Endothelial cell of umbilical vein (primary cell): ENCODE measurements around the gene CNTNAP2. TPM values are rescaled to one million over a fixed set of nuclear protein-coding genes. Genes with fewer than 3 reads are reported as not detected.

Experiments used
- BruUV-seq: library from RNA; stranded (reverse); fragments of 400-500 nt; replicated peaks from 2 replicates; lab custom pipeline; 2021; lab: Mats Ljungman, UMichigan
- CTCF ChIA-PET: fragments of 300-600, 350-600 bp; sonication (Branson Sonifier 250); formaldehyde crosslinking; loops from one replicate; lab custom pipeline; 2021; ENCODE audit warnings: antibody characterized with exemption, inconsistent platforms; lab: Charles Lee
- POLR2A ChIA-PET: fragments of 300-600, 350-600 bp; sonication (Branson Sonifier 250); formaldehyde crosslinking; loops from one replicate; lab custom pipeline; 2021; ENCODE audit warnings: antibody characterized with exemption, inconsistent platforms; lab: Charles Lee
- DNase-seq: peaks from one replicate; pipeline ENCODE4 v3.0.0-alpha.2; 2011; ENCODE audit warnings: low read depth, low spot score
- FAIRE-seq: peaks from 2 replicates; lab custom pipeline; 2011; peaks lifted over from hg19 to GRCh38; lab: Jason Lieb, UNC
- H2AFZ ChIP-seq: 2 replicates; pipeline ENCODE4 v1.6.0; 2012; ENCODE audit warnings: low read depth, low read length, control low read depth, inconsistent platforms
- H3K27ac ChIP-seq: 2 replicates; pipeline ENCODE4 v1.5.1; 2011; ENCODE audit warnings: low read depth, mild to moderate bottlenecking, control low read depth, low read length, moderate library complexity; ENCODE audit not compliant: insufficient read depth
- H3K27me3 ChIP-seq, 2 experiments: 2 replicates each; pipeline versions ENCODE4 v1.6.0 to v1.6.1; 2011; ENCODE audit warnings: low read length in 2 of 2, mixed read lengths in 1 of 2; ENCODE audit not compliant: control insufficient read depth in 2 of 2, insufficient read depth in 2 of 2
- H3K36me3 ChIP-seq, 2 experiments: 2 replicates in 1 of 2; 3 replicates in 1 of 2; pipeline ENCODE4 v1.5.1; 2011; ENCODE audit warnings: low read length in 2 of 2, mild to moderate bottlenecking in 1 of 2, moderate library complexity in 1 of 2; ENCODE audit not compliant: control insufficient read depth in 2 of 2, insufficient read depth in 2 of 2; ENCODE audit errors: extremely low read depth in 1 of 2
- H3K4me1 ChIP-seq: 3 replicates; pipeline ENCODE4 v1.5.1; 2011; ENCODE audit warnings: mild to moderate bottlenecking, low read length; ENCODE audit not compliant: control insufficient read depth, insufficient read depth; ENCODE audit errors: extremely low read depth
- H3K4me2 ChIP-seq: 2 replicates; pipeline ENCODE4 v1.6.1; 2011; ENCODE audit warnings: low read length, control low read depth, mixed read lengths; ENCODE audit not compliant: insufficient read depth
- H3K4me3 ChIP-seq, 3 experiments: fragments of 200-600 bp in 1 of 3; sonication (generic), shearing (Covaris generic) in 1 of 3; replicated peaks in 1 of 3; 2 replicates each; pipeline ENCODE4 v1.5.1; 2011 to 2016; ENCODE audit warnings: control low read depth in 3 of 3, low read length in 3 of 3, mild to moderate bottlenecking in 2 of 3, inconsistent platforms in 1 of 3, low read depth in 1 of 3, moderate library complexity in 1 of 3; ENCODE audit not compliant: insufficient read depth in 1 of 3
- H3K79me2 ChIP-seq: 2 replicates; pipeline ENCODE4 v1.6.0; 2012; ENCODE audit warnings: low read length, inconsistent platforms; ENCODE audit not compliant: control insufficient read depth, insufficient read depth
- H3K9ac ChIP-seq: replicated peaks from 2 replicates; pipeline ENCODE3; 2011; ENCODE audit warnings: low read length, control low read depth; ENCODE audit not compliant: insufficient read depth; ENCODE audit errors: extremely low read depth
- H3K9me1 ChIP-seq: replicated peaks from 3 replicates; pipeline ENCODE4 v1.6.0; 2011; ENCODE audit warnings: mild to moderate bottlenecking, low read length; ENCODE audit not compliant: control insufficient read depth, insufficient read depth; ENCODE audit errors: extremely low read depth
- H3K9me3 ChIP-seq: replicated peaks from 2 replicates; pipeline ENCODE4 v1.5.1; 2012; ENCODE audit warnings: low read length, inconsistent platforms; ENCODE audit not compliant: control insufficient read depth, insufficient read depth
- H4K20me1 ChIP-seq: replicated peaks from 2 replicates; pipeline ENCODE3; 2011; ENCODE audit warnings: mild to moderate bottlenecking, low read length; ENCODE audit not compliant: control insufficient read depth, insufficient read depth; ENCODE audit errors: extremely low read depth
- CTCF ChIP-seq, 2 donors: IDR thresholded peaks; 1 replicate in 1 of 2; 2 replicates in 1 of 2; pipeline ENCODE4 v1.5.1; 2011; ENCODE audit warnings: low read length in 2 of 2, mild to moderate bottlenecking in 2 of 2, moderate library complexity in 2 of 2, control low read depth in 1 of 2, inconsistent platforms in 1 of 2, low read depth in 1 of 2; ENCODE audit not compliant: insufficient read depth in 1 of 2; ENCODE audit errors: extremely low read depth in 1 of 2
- EZH2 ChIP-seq: IDR thresholded peaks from 2 replicates; pipeline ENCODE4 v1.6.1; 2012; ENCODE audit warnings: borderline replicate concordance, low read depth, mild to moderate bottlenecking, moderate library complexity, low read length, inconsistent platforms; ENCODE audit not compliant: severe bottlenecking
- FOS ChIP-seq: IDR thresholded peaks from 2 replicates; pipeline ENCODE4 v1.6.1; 2011; ENCODE audit warnings: mild to moderate bottlenecking, low read length, moderate library complexity, borderline replicate concordance; ENCODE audit not compliant: insufficient read depth
- GATA2 ChIP-seq: IDR thresholded peaks from 2 replicates; pipeline ENCODE4 v1.7.0; 2011; ENCODE audit warnings: low read depth, mild to moderate bottlenecking, moderate library complexity, mixed read lengths, low read length; ENCODE audit not compliant: insufficient read length, insufficient read depth
- JUN ChIP-seq: IDR thresholded peaks from 2 replicates; pipeline ENCODE4 v1.6.1; 2011; ENCODE audit warnings: borderline replicate concordance, low read depth; ENCODE audit not compliant: insufficient read length, insufficient read depth
- MYC ChIP-seq: IDR thresholded peaks from one replicate; pipeline ENCODE4 v1.6.1; 2011; ENCODE audit warnings: mild to moderate bottlenecking, low read depth, low read length
- POLR2A ChIP-seq: IDR thresholded peaks from 2 replicates; pipeline ENCODE4 v1.6.1; 2012; ENCODE audit warnings: low read depth, mild to moderate bottlenecking, control low read depth, low read length
- POLR2AphosphoS5 ChIP-seq: IDR thresholded peaks from 2 replicates; pipeline ENCODE4 v1.6.1; 2012; ENCODE audit warnings: low read depth, mild to moderate bottlenecking, control low read depth, low read length, moderate library complexity; ENCODE audit not compliant: insufficient read depth
- dilution Hi-C: fragments of 300-500 bp; cut with MboI; formaldehyde crosslinking; loops from one replicate; pipeline ENCODE4 v1.15.0; 2019; ENCODE audit warnings: low sequenced_read_pairs; ENCODE audit not compliant: extremely low pct_ligation_motif_present
- intact Hi-C: fragments of 100-400 bp; cut with micrococcal nuclease; formaldehyde crosslinking; loops from one replicate; pipeline ENCODE4 v1.10.0; 2022
- polyA plus RNA-seq, 4 experiments: library from polyadenylated mRNA; depleted of rRNA in 3 of 4; stranded (reverse) in 3 of 4; unstranded in 1 of 4; fragments of >200 nt; gene quantifications; 2 replicates each; pipeline versions ENCODE4 v1.2.1 to v1.2.3, GENCODE V29; 2011 to 2012; ENCODE audit warnings: missing spikeins in 1 of 4
- total RNA-seq: library from RNA; stranded (reverse); gene quantifications from 2 replicates; pipeline ENCODE4 v1.2.3, GENCODE V29; 2021
- TF ChIP-seq, protein P1 (sequence below): IDR thresholded peaks from 2 replicates; pipeline ENCODE4 v1.6.1; 2011; ENCODE audit not compliant: insufficient read depth, insufficient read length

CNTNAP2 gene
- total and polyA plus RNA-seq, 2 donors (not counting 3 experiments of a cell fraction or from before 2014, with no cell fraction given): not detected

GRCh38 chr7:147674705-147675104 lies 1558.1 kb downstream of the CNTNAP2 start:
- TF ChIP-seq GATA2 (no peak), CTCF (IDR thresholded peaks at IDR 0.05; ENCODE audit: extremely low read depth in 1 of 2, insufficient read depth in 1 of 2, low read depth in 1 of 2, low read length in 2 of 2) (no peak), JUN (no peak), MYC (no peak), POLR2A (no peak), POLR2AphosphoS5 (no peak), EZH2 (no peak), FOS (no peak)
- TF ChIP-seq, protein P1, sequence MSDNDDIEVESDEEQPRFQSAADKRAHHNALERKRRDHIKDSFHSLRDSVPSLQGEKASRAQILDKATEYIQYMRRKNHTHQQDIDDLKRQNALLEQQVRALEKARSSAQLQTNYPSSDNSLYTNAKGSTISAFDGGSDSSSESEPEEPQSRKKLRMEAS: no peak

More at GRCh38 chr7:147674705-147675104, 1558.1 kb downstream of the CNTNAP2 start:
- FAIRE-seq: no peak
- H3K27me3 ChIP-seq: no peaks in the 10 kb centered on the region
- H3K79me2 ChIP-seq: no peaks in the 10 kb centered on the region
- no peak overlapping the region for H3K4me2 ChIP-seq
- no peaks in the 10 kb centered on the region for H3K4me1 ChIP-seq
- H2AFZ ChIP-seq: no peak overlapping the region
- ChIA-PET CTCF (no interaction called here), POLR2A (no interaction called here)
- no peaks in the 10 kb centered on the region for H4K20me1 ChIP-seq
- H3K4me3 ChIP-seq: no peak overlapping the region
- intact Hi-C loops (no loop called here), dilution Hi-C loops (no loop called here)
- H3K36me3 ChIP-seq: no peaks in the 10 kb centered on the region
- DNase-seq: no peak
- H3K9ac ChIP-seq: no peak overlapping the region
- no TSS peak for BruUV-seq
- no peaks in the 10 kb centered on the region for H3K9me1 ChIP-seq
- peaks cover 3% of the 10 kb centered on the region for H3K9me3 ChIP-seq
- no peak overlapping the region for H3K27ac ChIP-seq
